DOHH2 (cell line): ENCODE measurements around the gene EDC4.

ENCODE experiments used
- EZH2phosphoT487 ChIP-seq: fragments of 200-600 bp; sonication (generic); IDR thresholded peaks from 2 replicates; pipeline ENCODE4 v1.6.1; 2017; ENCODE audit warnings: borderline replicate concordance, mild to moderate bottlenecking, antibody characterized with exemption, low read length, moderate library complexity, mixed read lengths
- TF ChIP-seq, protein P1 (sequence below): fragments of 200-600 bp; sonication (generic); IDR thresholded peaks from one replicate; pipeline ENCODE4 v1.5.1; 2014; ENCODE audit warnings: antibody characterized with exemption, mild to moderate bottlenecking, low read depth, low read length; ENCODE audit not compliant: poor library complexity, severe bottlenecking

DNA sequence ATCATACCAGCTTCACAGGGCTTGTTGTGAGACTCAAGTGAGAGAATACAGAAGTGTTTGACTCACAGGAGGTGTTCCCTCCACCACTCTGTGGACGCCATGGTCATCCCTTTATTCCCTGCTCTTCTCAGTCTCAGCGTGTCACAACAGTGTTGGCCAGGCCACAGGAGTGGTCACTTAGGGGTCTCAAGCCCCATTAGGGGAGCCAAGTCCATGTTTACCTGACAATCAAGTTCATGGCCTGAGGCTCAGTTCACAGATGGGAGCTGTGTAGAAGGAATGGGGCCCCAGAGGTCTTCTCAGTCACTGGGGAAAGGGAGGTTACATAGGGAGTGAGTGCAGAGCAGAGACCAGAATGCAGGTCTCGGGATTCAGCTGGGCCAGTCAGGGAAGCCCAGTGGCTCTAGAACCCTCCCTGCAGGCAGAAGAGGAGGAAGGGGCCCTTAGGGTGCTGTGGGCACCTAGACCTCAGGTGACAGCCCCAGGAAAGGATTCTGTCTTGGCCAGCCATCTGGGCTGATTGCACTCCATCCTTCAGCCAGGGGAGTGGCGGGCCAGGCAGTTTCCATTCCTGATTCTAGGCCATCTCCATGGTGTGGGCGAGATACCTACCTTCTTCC is 15.8 kb upstream of the EDC4 start:
- TF ChIP-seq, protein P1, sequence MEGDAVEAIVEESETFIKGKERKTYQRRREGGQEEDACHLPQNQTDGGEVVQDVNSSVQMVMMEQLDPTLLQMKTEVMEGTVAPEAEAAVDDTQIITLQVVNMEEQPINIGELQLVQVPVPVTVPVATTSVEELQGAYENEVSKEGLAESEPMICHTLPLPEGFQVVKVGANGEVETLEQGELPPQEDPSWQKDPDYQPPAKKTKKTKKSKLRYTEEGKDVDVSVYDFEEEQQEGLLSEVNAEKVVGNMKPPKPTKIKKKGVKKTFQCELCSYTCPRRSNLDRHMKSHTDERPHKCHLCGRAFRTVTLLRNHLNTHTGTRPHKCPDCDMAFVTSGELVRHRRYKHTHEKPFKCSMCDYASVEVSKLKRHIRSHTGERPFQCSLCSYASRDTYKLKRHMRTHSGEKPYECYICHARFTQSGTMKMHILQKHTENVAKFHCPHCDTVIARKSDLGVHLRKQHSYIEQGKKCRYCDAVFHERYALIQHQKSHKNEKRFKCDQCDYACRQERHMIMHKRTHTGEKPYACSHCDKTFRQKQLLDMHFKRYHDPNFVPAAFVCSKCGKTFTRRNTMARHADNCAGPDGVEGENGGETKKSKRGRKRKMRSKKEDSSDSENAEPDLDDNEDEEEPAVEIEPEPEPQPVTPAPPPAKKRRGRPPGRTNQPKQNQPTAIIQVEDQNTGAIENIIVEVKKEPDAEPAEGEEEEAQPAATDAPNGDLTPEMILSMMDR, result no peak
- TF ChIP-seq EZH2phosphoT487, result no peak
